Measurements from ENCODE around the gene MAP3K3.

DNA sequence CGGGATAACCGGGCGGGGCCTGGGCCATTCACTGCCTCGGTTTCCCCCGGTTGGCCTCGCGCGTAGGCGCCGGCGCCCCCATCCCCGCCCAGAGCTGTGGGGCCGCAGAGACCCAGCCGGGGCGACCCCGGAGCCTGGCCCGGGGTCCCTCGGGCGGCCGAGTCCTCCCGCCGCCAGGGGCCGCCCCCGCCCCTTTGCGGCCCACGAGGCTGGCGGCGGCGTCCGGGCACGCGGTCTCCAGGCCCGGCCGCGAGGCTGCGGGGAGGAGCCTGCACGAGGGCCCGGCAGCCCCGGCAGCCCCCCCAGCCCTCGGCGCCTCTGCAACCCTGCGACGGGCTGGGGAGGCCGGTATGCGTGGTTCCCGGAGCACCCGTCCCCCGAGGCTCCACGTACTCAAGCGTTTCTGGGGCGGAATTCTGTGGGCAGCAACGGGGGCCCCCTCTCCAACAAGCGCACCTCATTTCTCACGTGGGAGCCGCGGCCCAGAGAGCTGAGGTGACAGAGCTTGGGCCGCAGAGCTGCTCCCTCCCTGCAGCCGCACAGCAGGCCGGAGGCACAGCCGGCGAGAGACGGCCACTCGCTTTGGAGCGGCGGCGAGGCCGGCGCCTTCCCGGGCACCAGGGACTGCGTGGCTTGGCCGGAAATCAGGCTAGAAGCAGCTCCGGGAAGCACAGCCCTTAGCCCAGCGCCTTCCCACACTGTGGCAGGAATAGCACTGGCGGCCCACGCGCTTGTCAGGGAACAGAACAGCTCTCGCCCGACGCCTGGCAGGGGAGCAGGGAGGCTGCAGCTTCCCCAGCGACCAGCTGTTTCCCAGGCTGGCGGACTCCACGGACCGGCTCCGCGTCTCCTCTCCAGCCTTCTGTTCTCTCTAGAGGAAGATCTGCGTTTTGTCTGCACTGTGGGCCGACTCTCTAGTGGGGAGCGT lies 78.6 kb downstream of the MAP3K3 start:
- TF ChIP-seq MAFK (IDR thresholded peaks at IDR 0.05; ENCODE audit: low read length) (no peak), TAF1 (IDR thresholded peaks at IDR 0.05; ENCODE audit: control insufficient read depth, extremely low read depth, insufficient read depth, low read length, severe bottlenecking) (no peak), NR4A1 (CRISPR knock-in tag; IDR thresholded peaks at IDR 0.05) (no peak), NR4A1 (tag; IDR thresholded peaks at IDR 0.05) (no peak), ESRRA (IDR thresholded peaks at IDR 0.05; ENCODE audit: borderline replicate concordance, low read depth) (no peak)
- TF ChIP-seq, protein P1, sequence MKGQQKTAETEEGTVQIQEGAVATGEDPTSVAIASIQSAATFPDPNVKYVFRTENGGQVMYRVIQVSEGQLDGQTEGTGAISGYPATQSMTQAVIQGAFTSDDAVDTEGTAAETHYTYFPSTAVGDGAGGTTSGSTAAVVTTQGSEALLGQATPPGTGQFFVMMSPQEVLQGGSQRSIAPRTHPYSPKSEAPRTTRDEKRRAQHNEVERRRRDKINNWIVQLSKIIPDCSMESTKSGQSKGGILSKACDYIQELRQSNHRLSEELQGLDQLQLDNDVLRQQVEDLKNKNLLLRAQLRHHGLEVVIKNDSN (CRISPR knock-in tag; IDR thresholded peaks at IDR 0.05) = no peak
- TF ChIP-seq, protein P2, sequence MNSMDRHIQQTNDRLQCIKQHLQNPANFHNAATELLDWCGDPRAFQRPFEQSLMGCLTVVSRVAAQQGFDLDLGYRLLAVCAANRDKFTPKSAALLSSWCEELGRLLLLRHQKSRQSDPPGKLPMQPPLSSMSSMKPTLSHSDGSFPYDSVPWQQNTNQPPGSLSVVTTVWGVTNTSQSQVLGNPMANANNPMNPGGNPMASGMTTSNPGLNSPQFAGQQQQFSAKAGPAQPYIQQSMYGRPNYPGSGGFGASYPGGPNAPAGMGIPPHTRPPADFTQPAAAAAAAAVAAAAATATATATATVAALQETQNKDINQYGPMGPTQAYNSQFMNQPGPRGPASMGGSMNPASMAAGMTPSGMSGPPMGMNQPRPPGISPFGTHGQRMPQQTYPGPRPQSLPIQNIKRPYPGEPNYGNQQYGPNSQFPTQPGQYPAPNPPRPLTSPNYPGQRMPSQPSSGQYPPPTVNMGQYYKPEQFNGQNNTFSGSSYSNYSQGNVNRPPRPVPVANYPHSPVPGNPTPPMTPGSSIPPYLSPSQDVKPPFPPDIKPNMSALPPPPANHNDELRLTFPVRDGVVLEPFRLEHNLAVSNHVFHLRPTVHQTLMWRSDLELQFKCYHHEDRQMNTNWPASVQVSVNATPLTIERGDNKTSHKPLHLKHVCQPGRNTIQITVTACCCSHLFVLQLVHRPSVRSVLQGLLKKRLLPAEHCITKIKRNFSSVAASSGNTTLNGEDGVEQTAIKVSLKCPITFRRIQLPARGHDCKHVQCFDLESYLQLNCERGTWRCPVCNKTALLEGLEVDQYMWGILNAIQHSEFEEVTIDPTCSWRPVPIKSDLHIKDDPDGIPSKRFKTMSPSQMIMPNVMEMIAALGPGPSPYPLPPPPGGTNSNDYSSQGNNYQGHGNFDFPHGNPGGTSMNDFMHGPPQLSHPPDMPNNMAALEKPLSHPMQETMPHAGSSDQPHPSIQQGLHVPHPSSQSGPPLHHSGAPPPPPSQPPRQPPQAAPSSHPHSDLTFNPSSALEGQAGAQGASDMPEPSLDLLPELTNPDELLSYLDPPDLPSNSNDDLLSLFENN (IDR thresholded peaks at IDR 0.05; ENCODE audit: low read depth in 2 of 2, low read length in 2 of 2) = no peak
